Cortex of kidney (tissue), 1 donor: ENCODE data around the gene PAOX.

ENCODE experiments used
- DNase-seq: peaks from one replicate; lab custom pipeline; 2025; lab: John Stamatoyannopoulos, UW

The PAOX gene

GRCh38 chr10:133350283-133350949 is 28.6 kb upstream of the PAOX start:
- no peak for DNase-seq

- no peak for DNase-seq
These were observed 28.1 kb upstream of the PAOX start for GRCh38 chr10:133350950-133351329.

DNA sequence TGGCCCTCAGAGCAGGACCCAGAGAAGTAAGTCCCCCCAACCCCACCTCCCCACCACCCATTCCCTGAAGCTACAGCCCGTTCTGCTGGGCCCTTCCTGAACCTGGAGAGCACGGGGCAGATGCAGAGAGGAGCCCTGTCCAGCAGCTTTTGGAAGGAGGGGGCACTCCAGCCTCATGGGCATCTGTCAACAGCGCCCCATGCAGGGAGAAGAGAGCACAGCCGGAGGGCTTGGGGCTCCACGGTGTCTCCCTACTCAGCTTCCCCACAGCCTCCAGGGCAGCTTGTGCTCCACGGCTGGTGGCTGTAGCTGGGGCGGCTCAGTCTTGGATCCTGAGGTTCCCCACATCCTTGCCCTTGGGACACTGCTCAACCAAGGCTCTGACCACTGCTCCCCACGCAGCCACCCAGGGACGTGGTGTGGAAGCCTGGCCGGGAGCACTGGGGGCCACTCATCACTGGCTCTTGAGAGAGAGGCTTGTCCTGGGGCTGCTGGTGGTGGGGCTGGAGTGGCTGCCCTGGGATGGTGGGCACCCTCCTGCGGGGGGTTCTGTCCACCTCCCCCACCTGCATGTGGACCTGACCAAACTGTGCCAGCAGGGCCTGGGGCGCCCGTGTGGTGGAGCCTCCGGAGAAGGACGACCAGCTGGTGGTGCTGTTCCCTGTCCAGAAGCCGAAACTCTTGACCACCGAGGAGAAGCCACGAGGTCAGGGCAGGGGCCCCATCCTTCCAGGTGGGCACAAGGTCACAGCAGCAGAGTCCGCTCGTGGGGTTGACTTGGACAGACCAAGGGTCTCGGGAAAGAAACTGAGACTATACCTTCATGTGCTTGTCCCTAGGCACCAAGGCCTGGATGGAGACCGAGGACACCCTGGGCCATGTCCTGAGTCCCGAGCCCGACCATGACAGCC is 27.4 kb upstream of the PAOX start:
- DNase-seq = no peak

- no peak for DNase-seq
These were observed 25.7 kb upstream of the PAOX start for GRCh38 chr10:133353202-133353959.

DNA sequence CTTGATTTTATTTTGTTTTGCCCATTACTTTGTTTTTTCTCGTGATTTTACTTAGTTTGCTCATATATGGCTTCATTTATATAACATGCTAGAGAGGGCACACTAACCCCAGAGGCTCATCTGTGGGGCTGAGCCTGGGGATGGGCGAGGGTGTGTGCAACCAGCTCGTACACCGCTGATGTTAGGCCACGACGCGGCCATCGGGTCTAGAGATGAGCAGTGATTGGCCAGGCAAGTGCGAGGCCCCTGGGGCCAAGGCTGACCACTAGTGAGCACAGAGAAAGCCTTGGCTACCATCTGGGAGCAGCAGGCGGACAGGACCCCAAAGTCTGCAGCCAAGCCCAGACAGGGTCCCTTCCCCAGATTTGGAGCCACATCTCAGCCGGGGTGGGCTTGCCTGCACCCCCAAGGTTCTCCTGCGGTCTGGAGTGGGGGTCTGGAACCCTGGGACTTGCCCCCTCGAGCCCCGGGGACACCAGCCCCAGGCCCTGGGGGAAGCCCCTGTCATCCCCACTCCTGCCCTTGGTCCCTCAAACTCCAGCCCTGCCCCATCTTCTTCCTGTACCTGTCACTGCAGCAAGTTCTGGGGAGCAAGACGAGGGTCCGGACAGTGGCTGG is 25.0 kb upstream of the PAOX start:
- no peak for DNase-seq

GRCh38 chr10:133354672-133355240 is 24.3 kb upstream of the PAOX start:
- DNase-seq = no peak

DNA sequence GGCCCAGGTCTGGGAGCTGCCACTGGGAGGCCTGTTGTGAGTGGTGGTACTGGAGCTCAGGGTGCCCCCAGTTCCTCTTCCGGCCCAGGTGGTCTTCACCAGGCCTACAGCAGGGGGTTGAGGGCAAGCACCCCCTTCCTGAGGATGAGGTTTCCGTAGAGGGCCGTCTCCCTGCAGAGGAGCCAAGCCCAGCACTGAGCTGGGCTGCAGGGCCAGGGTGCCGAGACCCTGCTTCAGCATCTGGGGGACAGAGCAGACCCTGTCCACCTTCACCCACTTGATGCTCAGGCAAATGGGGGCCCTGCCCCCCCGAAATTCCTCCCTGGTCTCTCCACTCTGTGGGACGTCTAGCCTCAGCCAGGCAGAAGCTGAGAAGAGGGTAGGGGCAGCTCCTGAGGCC is 23.8 kb upstream of the PAOX start:
- DNase-seq = no peak

GRCh38 chr10:133355991-133356390 is 23.1 kb upstream of the PAOX start:
- DNase-seq = no peak

DNA sequence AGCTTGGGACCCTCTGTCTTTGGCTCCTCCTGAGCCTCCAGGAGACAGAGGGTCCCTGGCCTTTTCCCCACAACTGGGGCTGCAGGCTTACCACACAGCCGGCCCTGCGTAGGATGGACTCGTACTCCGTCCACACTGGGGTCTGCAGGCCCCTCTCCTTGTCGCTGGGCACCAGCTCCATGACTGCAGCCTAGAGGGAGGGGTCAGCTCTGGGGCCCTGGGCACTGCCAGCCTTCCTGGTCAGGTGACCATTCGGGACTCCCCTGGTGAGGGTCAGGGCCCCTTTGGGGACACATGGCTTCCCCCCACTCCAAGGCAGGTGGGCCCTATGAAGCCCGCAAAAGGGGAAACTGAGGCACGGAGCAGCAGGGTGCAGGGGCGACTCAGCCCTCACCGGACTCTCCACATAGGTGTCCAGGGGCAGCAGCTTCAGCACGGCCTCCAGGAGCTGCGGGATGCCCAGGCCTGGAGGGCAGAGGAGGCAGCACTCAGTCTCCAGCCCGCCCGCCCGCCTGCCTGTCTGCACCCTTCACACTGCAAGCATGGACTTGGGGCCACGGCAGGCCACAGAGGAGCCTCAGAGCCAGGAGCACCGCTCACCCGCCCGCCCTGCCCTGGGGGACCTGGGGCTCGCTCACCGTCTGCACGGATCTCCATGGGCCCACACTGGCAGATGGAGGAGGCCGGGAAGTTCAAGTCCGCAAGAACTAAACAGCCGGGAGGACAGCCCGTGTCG is 22.3 kb upstream of the PAOX start:
- no peak for DNase-seq

- no peak for DNase-seq
These were observed 21.5 kb upstream of the PAOX start, which contains the start of gene FUOM for GRCh38 chr10:133357285-133358161. FUOM (minus strand) TSS chr10:133358019; CDS start chr10:133358007, 12 bp downstream.

DNA sequence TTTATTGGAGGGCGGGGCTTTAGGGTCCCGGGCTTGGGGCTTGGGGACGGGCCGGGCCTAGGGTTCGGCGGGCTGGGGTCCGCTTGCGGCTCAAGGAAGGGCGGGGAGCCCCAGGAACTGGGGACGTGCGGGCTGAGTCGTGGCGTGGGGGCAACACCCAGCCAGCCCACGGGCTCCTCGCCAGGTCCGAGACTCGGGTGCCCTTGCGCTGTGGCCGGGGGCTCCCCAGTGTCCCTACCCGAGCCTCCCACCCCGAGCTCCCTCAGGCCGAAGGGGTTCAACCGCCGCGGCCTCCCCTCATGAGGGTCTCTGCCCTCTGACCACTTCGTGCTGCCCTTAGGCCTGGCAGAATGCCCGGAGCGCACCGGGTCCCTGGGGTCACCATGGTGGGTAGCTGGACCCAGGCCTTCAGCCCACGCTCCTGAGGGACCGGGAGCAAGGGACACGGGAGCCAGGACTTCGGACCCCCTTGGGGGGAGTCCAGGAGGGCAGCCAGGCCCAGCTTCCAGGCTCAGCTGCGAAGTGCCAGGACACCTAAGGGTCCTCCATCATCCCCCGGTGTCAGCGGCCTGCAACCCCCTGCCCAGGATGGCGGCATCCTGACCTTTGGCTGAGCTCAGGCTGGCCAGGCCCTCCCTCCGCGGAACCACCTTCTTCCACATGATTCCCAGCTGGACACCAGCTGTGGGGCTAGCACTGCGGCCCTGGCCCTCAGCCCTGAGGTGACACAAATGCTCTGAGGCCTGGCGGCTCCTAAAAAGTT is 20.7 kb upstream of the PAOX start:
- DNase-seq = no peak

- no peak for DNase-seq
These were observed 20.1 kb upstream of the PAOX start for GRCh38 chr10:133358925-133359310.

DNA sequence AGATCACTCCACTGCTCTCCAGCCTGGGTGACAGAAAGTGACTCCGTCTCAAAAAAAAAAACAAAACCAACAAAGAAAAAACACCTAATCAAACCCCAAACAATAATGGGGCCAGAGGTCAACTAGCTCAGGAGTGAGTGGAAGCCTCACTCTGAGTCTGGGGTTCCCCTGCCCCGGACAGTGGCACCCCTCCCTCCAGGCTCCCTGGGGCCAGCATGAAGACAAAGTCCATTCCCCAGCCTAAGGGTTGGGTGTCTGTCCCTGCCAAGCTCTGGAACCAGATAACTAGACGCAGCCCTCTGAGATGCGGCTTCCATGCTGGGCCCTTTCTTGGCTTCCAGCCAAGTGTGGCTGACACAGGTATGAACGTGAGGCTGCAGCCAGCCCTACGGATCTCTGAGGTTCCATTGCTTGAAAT is 19.5 kb upstream of the PAOX start:
- no peak for DNase-seq

- DNase-seq = no peak
These were observed 19.0 kb upstream of the PAOX start for GRCh38 chr10:133359972-133360610.

DNA sequence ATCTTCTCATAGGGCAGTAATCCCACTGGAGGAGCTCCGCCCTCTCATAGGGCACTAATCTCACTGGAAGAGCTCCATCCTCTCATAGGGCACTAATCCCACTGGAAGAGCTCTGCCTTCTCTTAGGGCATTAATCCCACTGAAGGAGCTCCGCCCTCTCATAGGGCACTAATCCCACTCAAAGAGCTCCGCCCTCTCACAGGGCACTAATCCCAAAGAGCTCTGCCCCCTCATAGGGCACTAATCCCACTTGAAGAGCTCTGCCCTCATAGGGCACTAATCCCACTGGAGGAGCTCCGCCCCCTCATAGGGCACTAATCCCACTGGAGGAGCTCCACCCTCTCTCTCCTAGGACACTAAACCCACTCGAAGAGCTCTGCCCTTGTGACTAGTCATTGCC is 17.8 kb upstream of the PAOX start:
- DNase-seq = no peak

- no peak for DNase-seq
These were observed 17.2 kb upstream of the PAOX start for GRCh38 chr10:133361773-133362441.

- no peak for DNase-seq
These were observed 16.2 kb upstream of the PAOX start for GRCh38 chr10:133362846-133363245.
